Measurements from ENCODE around the gene TCEA3. TPM values are rescaled to one million over a fixed set of nuclear protein-coding genes. Genes with fewer than 3 reads are reported as not detected.

The TCEA3 gene
- total RNA-seq, 1 donor from 2014 or later: 3.1 TPM

- H3K4me3 ChIP-seq (ENCODE audit: low read depth, low read length): no peak overlapping the region
- DNase-seq (ENCODE audit: low read depth): no peak
Observed at GRCh38 chr1:23331713-23332112, 92.8 kb downstream of the TCEA3 start.

More at GRCh38 chr1:23331713-23332112, 92.8 kb downstream of the TCEA3 start:
- no peak for TF ChIP-seq CTCF (conservative IDR thresholded peaks at IDR 0.05; ENCODE audit: low read depth, low read length)

Other genes starting within 250 kb of the TCEA3 start
- gene HTR1D, start 207.2 kb downstream of the TCEA3 start, total RNA-seq: 0.58 TPM in 1 of 2 replicates, not detected in the other
- 87.7 and 135 TPM in 2 replicates for gene HNRNPR, start 80.5 kb downstream of the TCEA3 start, total RNA-seq
- 6.7 and 8.0 TPM in 2 replicates for gene ZNF436, start 54.9 kb downstream of the TCEA3 start, total RNA-seq
- 5.1 and 11.5 TPM in 2 replicates for gene ASAP3, start 59.4 kb upstream of the TCEA3 start, total RNA-seq
- gene E2F2, start 106.5 kb upstream of the TCEA3 start, total RNA-seq: 4.0 and 6.5 TPM in 2 replicates
- gene ID3, start 134.8 kb upstream of the TCEA3 start, total RNA-seq: 76.0 and 154 TPM in 2 replicates

All from epithelial cell of proximal tubule (primary cell).